OCI-LY3 (cell line): ENCODE data around the gene CEMIP2.

Experiments used
- H2AFZ ChIP-seq: fragments of 200-600, 300-600 bp; shearing (Covaris generic); 2 replicates; pipeline ENCODE4 v1.6.0; 2014; ENCODE audit warnings: antibody characterized with exemption, low read depth, low read length
- H3K27ac ChIP-seq: fragments of 200-600, 300-600 bp; sonication (generic); 2 replicates; pipeline ENCODE4 v1.5.1; 2014; ENCODE audit warnings: mild to moderate bottlenecking, low read length, moderate library complexity, mixed read lengths
- H3K27me3 ChIP-seq: fragments of 200-600, 300-600 bp; sonication (generic); 2 replicates; pipeline ENCODE4 v1.6.1; 2014; ENCODE audit warnings: low read depth, low read length, mixed read lengths
- H3K36me3 ChIP-seq: fragments of 200-600, 300-600 bp; sonication (generic); replicated peaks from 2 replicates; pipeline ENCODE3; 2014; ENCODE audit warnings: low read depth, low read length, mixed read lengths
- H3K4me1 ChIP-seq: fragments of 300-600, 200-600 bp; sonication (generic); 2 replicates; pipeline ENCODE4 v1.6.1; 2014; ENCODE audit warnings: low read length, mixed read lengths
- H3K4me2 ChIP-seq: fragments of 200-600, 300-600 bp; sonication (generic); 2 replicates; pipeline ENCODE4 v1.6.1; 2014; ENCODE audit warnings: low read length, mixed read lengths
- H3K4me3 ChIP-seq: fragments of 300-600, 200-600 bp; sonication (generic); 2 replicates; pipeline ENCODE4 v1.5.1; 2014; ENCODE audit warnings: antibody characterized with exemption, mild to moderate bottlenecking, low read length, moderate library complexity
- H3K79me2 ChIP-seq: fragments of 300-600, 200-600 bp; shearing (Covaris generic); 2 replicates; pipeline ENCODE4 v1.6.1; 2014; ENCODE audit warnings: mild to moderate bottlenecking, low read length, mixed read lengths
- H3K9ac ChIP-seq: fragments of 300-600, 200-600 bp; shearing (Covaris generic); 2 replicates; pipeline ENCODE4 v1.6.0; 2014; ENCODE audit warnings: mild to moderate bottlenecking, low read length, moderate library complexity
- H3K9me3 ChIP-seq: fragments of 200-600, 300-600 bp; shearing (Covaris generic); 2 replicates; pipeline ENCODE4 v1.6.1; 2014; ENCODE audit warnings: low read length, mixed read lengths; ENCODE audit not compliant: insufficient read depth
- H4K20me1 ChIP-seq: fragments of 200-600, 300-600 bp; sonication (generic); 2 replicates; pipeline ENCODE4 v1.6.1; 2016; ENCODE audit warnings: low read length, mixed read lengths; ENCODE audit not compliant: insufficient read depth
- CTCF ChIP-seq: fragments of 200-600, 300-600 bp; sonication (generic); IDR thresholded peaks from 2 replicates; pipeline ENCODE4 v1.5.1; 2014; ENCODE audit warnings: antibody characterized with exemption, low read length, low read depth
- EZH2phosphoT487 ChIP-seq: fragments of 200-600 bp; shearing (Covaris generic); IDR thresholded peaks from 2 replicates; pipeline ENCODE4 v1.6.1; 2018; ENCODE audit warnings: antibody characterized with exemption, mixed run types, low read depth

Gene CEMIP2

DNA sequence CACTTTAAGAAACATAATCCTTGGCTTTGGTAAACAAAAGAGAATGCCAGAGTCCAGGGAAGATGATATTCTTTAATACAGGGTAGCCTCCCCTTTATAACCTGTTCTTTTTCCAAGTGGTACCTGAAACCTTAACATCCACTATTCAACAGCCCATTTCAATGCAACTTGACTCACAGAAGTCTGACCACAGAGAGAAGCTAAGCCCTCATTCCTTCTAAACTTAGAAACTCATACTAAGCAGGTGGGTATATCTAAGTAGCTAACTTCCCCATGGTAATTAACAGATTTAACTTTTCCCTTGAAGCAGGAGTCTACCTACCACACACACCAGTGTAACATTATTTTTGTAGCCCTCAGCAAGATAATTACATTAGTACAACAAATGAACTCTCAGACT lies 91.9 kb downstream of the CEMIP2 start:
- no peaks in the 10 kb centered on the region for H4K20me1 ChIP-seq

DNA sequence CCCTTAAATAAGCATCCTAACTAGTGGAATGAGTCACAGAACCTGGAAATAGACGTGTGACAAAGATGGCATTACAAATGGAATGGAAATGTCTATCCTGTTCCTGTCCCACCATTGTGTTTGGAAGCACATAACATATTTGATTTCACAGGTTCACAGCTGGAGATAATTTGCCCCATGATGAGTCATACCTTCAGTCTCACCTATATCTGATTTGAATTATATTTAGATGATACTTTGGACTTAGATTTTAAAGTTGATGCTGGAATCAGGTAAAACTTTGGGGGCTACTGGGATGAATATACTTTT lies 92.5 kb downstream of the CEMIP2 start:
- Histone ChIP-seq H3K9ac (no peak overlapping the region), H3K4me1 (peaks cover 10% of the 10 kb centered on the region), H4K20me1 (no peaks in the 10 kb centered on the region), H3K27ac (no peak overlapping the region), H3K4me3 (no peak overlapping the region), H3K27me3 (no peaks in the 10 kb centered on the region), H2AFZ (no peak overlapping the region), H3K9me3 (no peaks in the 10 kb centered on the region), H3K4me2 (no peak overlapping the region), H3K79me2 (no peaks in the 10 kb centered on the region), H3K36me3 (no peaks in the 10 kb centered on the region)
- no peak for TF ChIP-seq EZH2phosphoT487
- no peak for TF ChIP-seq CTCF

More for the DNA sequence above, 91.9 kb downstream of the CEMIP2 start:
- Histone ChIP-seq H3K4me2 (no peak overlapping the region), H3K36me3 (no peaks in the 10 kb centered on the region), H3K9ac (no peak overlapping the region), H3K27me3 (no peaks in the 10 kb centered on the region), H3K27ac (no peak overlapping the region), H3K9me3 (no peaks in the 10 kb centered on the region), H3K4me3 (no peak overlapping the region), H3K79me2 (no peaks in the 10 kb centered on the region), H3K4me1 (peaks cover 16% of the 10 kb centered on the region), H2AFZ (no peak overlapping the region)
- TF ChIP-seq CTCF: no peak
- TF ChIP-seq EZH2phosphoT487: no peak

DNA sequence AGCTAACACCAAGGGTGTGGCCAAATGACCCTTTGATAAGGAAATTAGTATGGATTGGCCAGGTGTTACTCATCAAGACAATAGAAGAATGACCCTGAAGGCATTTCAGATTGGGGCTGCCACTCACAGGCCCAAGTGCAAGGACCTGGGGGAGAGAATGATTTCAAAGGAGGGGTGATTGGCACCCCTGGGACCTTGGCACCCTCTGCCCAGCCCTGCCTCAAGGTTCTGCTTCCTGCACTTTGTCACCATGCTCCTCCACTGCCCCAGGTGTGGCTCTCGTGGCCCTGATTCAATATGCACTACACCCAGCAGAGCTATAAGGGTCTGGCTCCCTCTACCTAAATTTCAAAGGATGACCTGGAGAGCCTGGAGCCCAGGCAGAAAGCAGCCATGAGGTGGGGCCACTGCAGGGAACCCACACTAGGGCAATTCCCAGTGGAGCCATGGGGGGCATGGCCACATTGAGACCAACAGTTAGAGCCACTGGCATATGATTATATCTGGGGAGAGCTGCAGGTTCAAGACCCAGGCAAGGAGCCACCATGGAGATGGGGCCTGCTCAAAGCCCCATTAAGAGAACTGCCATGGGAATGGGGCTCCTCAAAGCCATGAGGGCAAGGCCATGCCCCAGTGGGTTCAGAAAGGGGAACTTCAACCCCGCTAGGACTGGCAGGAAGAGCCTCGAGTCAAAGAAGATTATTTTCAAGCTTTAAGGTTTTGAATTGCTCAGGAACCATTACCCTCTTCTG lies 93.0 kb downstream of the CEMIP2 start:
- Histone ChIP-seq H3K79me2 (no peaks in the 10 kb centered on the region), H2AFZ (no peak overlapping the region), H4K20me1 (no peaks in the 10 kb centered on the region)

GRCh38 chr9:71672573-71672972 lies 95.7 kb downstream of the CEMIP2 start:
- no peaks in the 10 kb centered on the region for H3K36me3 ChIP-seq
- peaks cover 16% of the 10 kb centered on the region for H3K4me1 ChIP-seq
- H3K79me2 ChIP-seq: no peaks in the 10 kb centered on the region
- no peaks in the 10 kb centered on the region for H3K27me3 ChIP-seq
- H3K9me3 ChIP-seq: no peaks in the 10 kb centered on the region
- H4K20me1 ChIP-seq: no peaks in the 10 kb centered on the region
- H3K27ac ChIP-seq: no peak overlapping the region
- no peak overlapping the region for H3K4me3 ChIP-seq
- no peak overlapping the region for H2AFZ ChIP-seq
- H3K9ac ChIP-seq: no peak overlapping the region
- TF ChIP-seq CTCF: no peak
- TF ChIP-seq EZH2phosphoT487: no peak
- no peak overlapping the region for H3K4me2 ChIP-seq

More for the DNA sequence above, 93.0 kb downstream of the CEMIP2 start:
- Histone ChIP-seq H3K4me3 (no peak overlapping the region), H3K9me3 (no peaks in the 10 kb centered on the region), H3K9ac (no peak overlapping the region), H3K4me1 (peaks cover 7% of the 10 kb centered on the region), H3K27me3 (no peaks in the 10 kb centered on the region), H3K27ac (no peak overlapping the region), H3K4me2 (no peak overlapping the region), H3K36me3 (no peaks in the 10 kb centered on the region)
- no peak for TF ChIP-seq CTCF
- TF ChIP-seq EZH2phosphoT487: no peak
